A549 (cell line): ENCODE results near the gene KCNN4. TPM values are rescaled to one million over a fixed set of nuclear protein-coding genes. Genes with fewer than 3 reads are reported as not detected.

Source experiments
- ATAC-seq, 2 experiments: fragments of 200-7000 bp in 1 of 2; fragments of >200 bp in 1 of 2; cut with Nextera tagmentation in 1 of 2; cut with Tn5 transposase in 1 of 2; 3 replicates each; pipeline versions ENCODE4 v1.8.0 to v1.9.1; 2018 to 2020; ENCODE audit warnings: mild to moderate bottlenecking in 1 of 2, moderate library complexity in 1 of 2
- CTCF ChIA-PET: fragments of 300-600 bp; sonication (Branson Sonifier 250); formaldehyde crosslinking; extraction: SDS; loops from one replicate; lab custom pipeline; 2021; ENCODE audit warnings: antibody characterized with exemption, inconsistent platforms; lab: Yijun Ruan, JAX
- POLR2A ChIA-PET: fragments of 350-600 bp; formaldehyde crosslinking; extraction: SDS; loops from one replicate; lab custom pipeline; 2021; ENCODE audit warnings: antibody characterized with exemption, inconsistent platforms; lab: Yijun Ruan, JAX
- DNase-seq, 2 experiments: peaks; one replicate each; pipeline versions ENCODE4 v3.0.0 to v3.0.0-alpha.2; 2011 to 2016; ENCODE audit warnings: low read depth in 1 of 2, low spot score in 1 of 2
- FAIRE-seq: peaks from 2 replicates; lab custom pipeline; 2011; peaks lifted over from hg19 to GRCh38; lab: Jason Lieb, UNC
- H3K27ac ChIP-seq, 2 experiments: fragments of >200 bp; sonication (Bioruptor Twin); formaldehyde crosslinking; 3 replicates each; pipeline ENCODE4 v1.5.1; 2016 to 2017
- H3K4me1 ChIP-seq: fragments of >200 bp; sonication (Bioruptor Twin); formaldehyde crosslinking; 3 replicates; pipeline ENCODE4 v1.6.1; 2016
- H3K4me2 ChIP-seq: fragments of >200 bp; sonication (Bioruptor Twin); formaldehyde crosslinking; 3 replicates; pipeline ENCODE4 v1.6.1; 2016
- H3K4me3 ChIP-seq: fragments of >200 bp; sonication (Bioruptor Twin); formaldehyde crosslinking; 3 replicates; pipeline ENCODE4 v1.5.1; 2016
- H3K9me3 ChIP-seq: fragments of >200 bp; sonication (Bioruptor Twin); formaldehyde crosslinking; 3 replicates; pipeline ENCODE4 v1.6.1; 2016
- BHLHE40 ChIP-seq: IDR thresholded peaks from 2 replicates; pipeline ENCODE4 v1.6.1; 2012; ENCODE audit warnings: low read depth, low read length, inconsistent platforms
- CBX2 ChIP-seq: fragments of 200-600 bp; sonication (generic); IDR thresholded peaks from 2 replicates; pipeline ENCODE4 v1.6.1; 2016; ENCODE audit warnings: low read depth, mild to moderate bottlenecking, borderline replicate concordance
- CBX8 ChIP-seq: fragments of 200-600 bp; sonication (generic); IDR thresholded peaks from 2 replicates; pipeline ENCODE4 v1.6.1; 2016
- CEBPB ChIP-seq, 2 experiments: fragments of >200 bp in 1 of 2; sonication (Bioruptor Twin) in 1 of 2; formaldehyde crosslinking in 1 of 2; IDR thresholded peaks; 2 replicates each; pipeline ENCODE4 v1.6.1; 2012 to 2016
- CHD2 ChIP-seq: fragments of 150-350 bp; IDR thresholded peaks from 2 replicates; pipeline ENCODE4 v1.6.1; 2014; ENCODE audit warnings: low read length; ENCODE audit not compliant: partially characterized antibody
- EP300 ChIP-seq, 2 experiments: fragments of >200 bp; sonication (Bioruptor Twin); formaldehyde crosslinking; IDR thresholded peaks; 2 replicates in 1 of 2; 3 replicates in 1 of 2; pipeline ENCODE4 v1.6.1; 2016 to 2017
- FOSB ChIP-seq: fragments of 250-450 bp; sonication (Bioruptor Pico); IDR thresholded peaks from 2 replicates; pipeline ENCODE4 v1.5.0; 2020; ENCODE audit warnings: mild to moderate bottlenecking, moderate library complexity
- FOSL2 ChIP-seq, 2 experiments: fragments of 450-650 bp in 1 of 2; fragments of >200 bp in 1 of 2; sonication (Bioruptor Twin) in 1 of 2; formaldehyde crosslinking; IDR thresholded peaks; 2 replicates each; pipeline versions ENCODE4 v1.5.0 to v1.6.1; 2016 to 2020; ENCODE audit warnings: mild to moderate bottlenecking in 1 of 2, moderate library complexity in 1 of 2
- FOXS1 ChIP-seq: fragments of 250-450 bp; sonication (Bioruptor Pico); IDR thresholded peaks from 2 replicates; pipeline ENCODE4 v1.5.0; 2020; ENCODE audit warnings: mild to moderate bottlenecking, moderate library complexity
- GATA3 ChIP-seq: IDR thresholded peaks from 2 replicates; pipeline ENCODE4 v1.6.1; 2012; ENCODE audit warnings: borderline replicate concordance
- HOXA7 ChIP-seq: fragments of 250-450 bp; sonication (Bioruptor Pico); IDR thresholded peaks from 2 replicates; pipeline ENCODE4 v1.5.0; 2020; ENCODE audit warnings: mild to moderate bottlenecking, moderate library complexity
- HOXB5 ChIP-seq: fragments of 250-450 bp; sonication (Bioruptor Pico); IDR thresholded peaks from 2 replicates; pipeline ENCODE4 v1.5.0; 2020; ENCODE audit warnings: mild to moderate bottlenecking, moderate library complexity
- JUN ChIP-seq, 2 experiments: fragments of >200 bp; sonication (Bioruptor Twin); formaldehyde crosslinking; IDR thresholded peaks; 2 replicates in 1 of 2; 3 replicates in 1 of 2; pipeline ENCODE4 v1.6.1; 2016 to 2017
- JUNB ChIP-seq: fragments of >200 bp; sonication (Bioruptor Twin); formaldehyde crosslinking; IDR thresholded peaks from 2 replicates; pipeline ENCODE4 v1.6.1; 2016
- KDM5A ChIP-seq: fragments of 200-600 bp; sonication (generic); IDR thresholded peaks from 2 replicates; pipeline ENCODE4 v1.6.1; 2016; ENCODE audit warnings: antibody characterized with exemption, mild to moderate bottlenecking
- MAFK ChIP-seq: fragments of 450-650 bp; IDR thresholded peaks from 2 replicates; pipeline ENCODE4 v1.6.1; 2014; ENCODE audit not compliant: partially characterized antibody
- NPAS2 ChIP-seq: fragments of 250-450 bp; sonication (Bioruptor Pico); IDR thresholded peaks from 2 replicates; pipeline ENCODE4 v1.8.0; 2022; ENCODE audit warnings: mild to moderate bottlenecking, moderate library complexity, borderline replicate concordance
- PHF8 ChIP-seq: fragments of 200-600 bp; sonication (generic); IDR thresholded peaks from 2 replicates; pipeline ENCODE4 v1.6.1; 2016; ENCODE audit warnings: low read depth, mild to moderate bottlenecking, antibody characterized with exemption, moderate library complexity, borderline replicate concordance
- POLR2A ChIP-seq: IDR thresholded peaks from 2 replicates; pipeline ENCODE4 v1.6.1; 2012; ENCODE audit warnings: mild to moderate bottlenecking, low read length
- POLR2AphosphoS2 ChIP-seq: conservative IDR thresholded peaks from 2 replicates; pipeline ENCODE4 v1.6.1; 2012; ENCODE audit warnings: low read length, improper control_type of control experiment, inconsistent platforms
- RFX5 ChIP-seq: fragments of 450-650 bp; IDR thresholded peaks from 2 replicates; pipeline ENCODE4 v1.7.1; 2014; ENCODE audit warnings: antibody characterized with exemption, mild to moderate bottlenecking, moderate library complexity
- SREBF2 ChIP-seq: fragments of 450-650 bp; IDR thresholded peaks from 2 replicates; pipeline ENCODE4 v1.6.1; 2014; ENCODE audit warnings: mild to moderate bottlenecking, moderate library complexity
- TFCP2L1 ChIP-seq: fragments of 250-450 bp; sonication (Bioruptor Pico); IDR thresholded peaks from 2 replicates; pipeline ENCODE4 v1.5.0; 2021; ENCODE audit warnings: mild to moderate bottlenecking
- TP53 ChIP-seq: fragments of 250-450 bp; sonication (Bioruptor Pico); IDR thresholded peaks from 2 replicates; pipeline ENCODE4 v1.5.0; 2021; ENCODE audit warnings: mild to moderate bottlenecking, moderate library complexity
- ZC3H11A ChIP-seq: fragments of 450-650 bp; IDR thresholded peaks from 2 replicates; pipeline ENCODE4 v1.6.1; 2014; ENCODE audit warnings: antibody characterized with exemption, mild to moderate bottlenecking
- ZNF302 ChIP-seq: fragments of 250-450 bp; sonication (Bioruptor Pico); IDR thresholded peaks from 2 replicates; pipeline ENCODE4 v1.9.0; 2021; ENCODE audit warnings: inconsistent platforms, mild to moderate bottlenecking, moderate library complexity
- ZSCAN20 ChIP-seq: fragments of 250-450 bp; sonication (Bioruptor Pico); IDR thresholded peaks from 2 replicates; pipeline ENCODE4 v1.8.0; 2022; ENCODE audit warnings: mild to moderate bottlenecking, moderate library complexity
- WGBS: methylation state at CpG from one replicate; pipeline ENCODE4 v1.1.6; 2017; ENCODE audit errors: missing lambda C conversion rate; 5-methylcytosine and 5-hydroxymethylcytosine counted together
- polyA plus RNA-seq, 4 experiments: library from polyadenylated mRNA; depleted of rRNA in 3 of 4; stranded (reverse); fragments of >200 nt; fragmentation: RNase III in 1 of 4; extraction: RNeasy Plus Mini Kit Qiagen cat#74134 plus additional on column Dnase treatment in 1 of 4; gene quantifications; 2 replicates in 3 of 4; 3 replicates in 1 of 4; pipeline ENCODE4 v1.2.3, GENCODE V29; 2011 to 2017
- TF ChIP-seq, protein P1 (sequence below): fragments of 450-650 bp; IDR thresholded peaks from 2 replicates; pipeline ENCODE4 v1.6.1; 2014; ENCODE audit warnings: antibody characterized with exemption
- TF ChIP-seq, protein P2 (sequence below): fragments of >200 bp; sonication (Bioruptor Twin); formaldehyde crosslinking; IDR thresholded peaks from 2 replicates; pipeline ENCODE4 v1.6.1; 2016
- TF ChIP-seq, protein P3 (sequence below): fragments of 250-450 bp; sonication (Bioruptor Pico); IDR thresholded peaks from 2 replicates; pipeline ENCODE4 v1.5.0; 2020; ENCODE audit warnings: low read depth, mild to moderate bottlenecking, moderate library complexity
- TF ChIP-seq, protein P4 (sequence below): IDR thresholded peaks from 2 replicates; pipeline ENCODE4 v1.6.1; 2012; ENCODE audit warnings: low read depth, borderline replicate concordance
- TF ChIP-seq, protein P5 (sequence below): fragments of >200 bp; sonication (Bioruptor Twin); formaldehyde crosslinking; IDR thresholded peaks from 3 replicates; pipeline ENCODE4 v1.6.1; 2016
- TF ChIP-seq, protein P6 (sequence below): fragments of 150-350 bp; IDR thresholded peaks from 2 replicates; pipeline ENCODE4 v1.6.1; 2014; ENCODE audit warnings: low read depth, mild to moderate bottlenecking, low read length

The KCNN4 gene
- polyA plus RNA-seq, 2 of the 4 experiments (the other 2 are of a cell fraction), result 15.7 to 21.0 TPM

DNA sequence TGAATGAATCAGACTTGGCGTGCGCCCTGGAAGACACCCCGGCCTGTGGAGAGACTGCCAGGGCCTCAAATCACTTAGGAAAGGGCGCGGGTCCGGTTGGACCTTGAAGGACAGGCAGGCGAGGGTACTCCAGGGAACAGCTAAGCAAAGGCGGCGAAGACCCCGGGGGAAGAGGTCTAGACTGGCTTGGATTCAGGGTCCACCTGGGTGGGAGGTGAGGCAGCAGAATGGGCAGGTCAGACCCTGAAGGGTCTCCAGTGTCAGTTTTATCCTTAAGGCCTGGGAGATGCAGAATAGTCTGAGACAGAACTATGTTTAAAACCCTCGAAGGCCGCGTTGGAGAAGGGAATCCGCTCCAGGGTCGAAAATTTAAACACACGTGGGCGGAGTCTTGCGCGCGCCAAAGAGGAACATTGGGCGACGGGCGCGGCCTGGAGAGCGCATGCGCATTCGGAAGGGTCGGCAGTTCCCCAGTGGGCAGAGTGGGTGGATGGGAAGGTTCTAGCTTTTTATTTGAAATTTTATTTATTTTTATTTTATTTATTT, 25.4 kb downstream of the KCNN4 start (continued):
- TF ChIP-seq FOXS1 (CRISPR knock-in tag) (0 out of 2 replicates have a peak, but pooled peaks have one; percentile 45), TP53 (CRISPR knock-in tag) (peak; percentile 98), CBX8 (no peak), CEBPB (IDR thresholded peaks at IDR 0.05) (0 out of 4 replicates have a peak, but pooled peaks of 1 of the 2 experiments have one; percentile 14), ZNF302 (CRISPR knock-in tag) (0 out of 2 replicates have a peak, but pooled peaks have one; percentile 24), FOSB (CRISPR knock-in tag) (peak; percentile 95), HOXA7 (peak; percentile 92), MAFK (no peak), RFX5 (0 out of 2 replicates have a peak, but pooled peaks have one; percentile 2), JUN (IDR thresholded peaks at IDR 0.05) (peak in 1 of 2 experiments; percentile 74; a peak in 2 of 5 replicates), HOXB5 (CRISPR knock-in tag) (peak; percentile 65), FOSL2 (IDR thresholded peaks at IDR 0.05) (no peak), FOSL2 (CRISPR knock-in tag; IDR thresholded peaks at IDR 0.05) (peak; percentile 66), SREBF2 (no peak), KDM5A (peak; percentile 70)
- TF ChIP-seq, protein P1, sequence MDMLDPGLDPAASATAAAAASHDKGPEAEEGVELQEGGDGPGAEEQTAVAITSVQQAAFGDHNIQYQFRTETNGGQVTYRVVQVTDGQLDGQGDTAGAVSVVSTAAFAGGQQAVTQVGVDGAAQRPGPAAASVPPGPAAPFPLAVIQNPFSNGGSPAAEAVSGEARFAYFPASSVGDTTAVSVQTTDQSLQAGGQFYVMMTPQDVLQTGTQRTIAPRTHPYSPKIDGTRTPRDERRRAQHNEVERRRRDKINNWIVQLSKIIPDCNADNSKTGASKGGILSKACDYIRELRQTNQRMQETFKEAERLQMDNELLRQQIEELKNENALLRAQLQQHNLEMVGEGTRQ, result peak; percentile 36; the same call in 1 of the 2 replicates
- TF ChIP-seq, protein P2, sequence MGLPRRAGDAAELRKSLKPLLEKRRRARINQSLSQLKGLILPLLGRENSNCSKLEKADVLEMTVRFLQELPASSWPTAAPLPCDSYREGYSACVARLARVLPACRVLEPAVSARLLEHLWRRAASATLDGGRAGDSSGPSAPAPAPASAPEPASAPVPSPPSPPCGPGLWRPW, result no peak
- TF ChIP-seq, protein P3, sequence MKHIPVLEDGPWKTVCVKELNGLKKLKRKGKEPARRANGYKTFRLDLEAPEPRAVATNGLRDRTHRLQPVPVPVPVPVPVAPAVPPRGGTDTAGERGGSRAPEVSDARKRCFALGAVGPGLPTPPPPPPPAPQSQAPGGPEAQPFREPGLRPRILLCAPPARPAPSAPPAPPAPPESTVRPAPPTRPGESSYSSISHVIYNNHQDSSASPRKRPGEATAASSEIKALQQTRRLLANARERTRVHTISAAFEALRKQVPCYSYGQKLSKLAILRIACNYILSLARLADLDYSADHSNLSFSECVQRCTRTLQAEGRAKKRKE (CRISPR knock-in tag), result peak; percentile 64; the same call in 1 of the 2 replicates
- TF ChIP-seq, protein P4, sequence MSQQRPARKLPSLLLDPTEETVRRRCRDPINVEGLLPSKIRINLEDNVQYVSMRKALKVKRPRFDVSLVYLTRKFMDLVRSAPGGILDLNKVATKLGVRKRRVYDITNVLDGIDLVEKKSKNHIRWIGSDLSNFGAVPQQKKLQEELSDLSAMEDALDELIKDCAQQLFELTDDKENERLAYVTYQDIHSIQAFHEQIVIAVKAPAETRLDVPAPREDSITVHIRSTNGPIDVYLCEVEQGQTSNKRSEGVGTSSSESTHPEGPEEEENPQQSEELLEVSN, result peak; percentile 96

DNA sequence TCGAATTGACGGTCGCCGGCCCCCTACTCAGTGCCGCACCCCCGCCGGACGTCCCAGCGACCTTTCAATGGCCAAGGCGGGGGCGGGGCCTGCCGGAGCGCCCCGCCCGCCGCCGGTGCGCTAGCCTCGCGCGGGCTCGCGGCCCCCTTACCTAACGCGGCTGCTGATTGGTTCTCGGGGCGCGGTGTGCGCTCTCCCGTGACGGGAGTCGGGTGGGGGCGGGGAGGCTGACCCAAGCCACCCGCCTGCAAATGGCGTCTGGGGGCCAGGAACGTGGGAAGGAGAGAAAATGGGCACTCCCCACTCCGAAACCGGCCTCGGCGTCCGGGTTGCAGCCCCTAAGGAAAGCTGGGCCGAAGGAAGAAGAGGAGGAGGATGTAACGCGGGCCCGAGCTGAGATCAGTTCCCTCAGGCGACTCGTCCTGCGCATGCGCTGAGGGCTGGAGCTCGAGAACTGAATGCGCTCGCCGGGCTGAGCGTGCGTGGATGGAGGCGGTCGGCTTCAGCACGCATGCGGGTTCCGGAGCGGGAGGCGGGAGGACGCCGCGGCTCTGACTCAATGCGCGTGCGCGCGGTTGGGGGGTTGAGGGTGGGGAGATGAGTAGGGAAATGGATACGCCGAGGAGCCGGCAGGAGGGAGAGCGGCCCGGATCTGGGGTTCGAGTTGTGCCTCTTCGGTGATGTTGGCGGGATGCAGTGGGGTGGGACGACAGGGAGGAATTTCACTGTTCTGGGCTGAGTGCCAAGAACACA, 26.1 kb downstream of the KCNN4 start, which contains the start of gene SMG9:
Gene SMG9, minus strand, starts transcription at position 460 of the 753 bp plus-strand sequence. CDS start 4,221 bp downstream, outside the sequence.
- peaks cover 61% of the 10 kb centered on the region for H3K4me1 ChIP-seq
- under 1% methylated on average over 65 of the region's 79 CpGs for WGBS
- FAIRE-seq, result no peak
- peak within 1 kb of the TSS; percentile 94 to 99 for H3K27ac ChIP-seq
- CTCF ChIA-PET, result interaction anchor here (0.6 to 22.3 kb wide), 5 partner anchors 14 to 110 kb away, joined by 3 to 565 read pairs (median 96); partner anchors contain the start of genes KCNN4 and PLAUR
- ATAC-seq, result peak; percentile 85 to 89
- DNase-seq, result peak; percentile 99
- POLR2A ChIA-PET, result interaction anchor here (0.6 to 5.8 kb wide), 16 partner anchors 9 to 315 kb away, joined by 3 to 75 read pairs (median 5); partner anchors contain the start of genes KCNN4, PLAUR, ZNF45 and ZNF575
- H3K4me2 ChIP-seq, result peak within 1 kb of the TSS; percentile 93
- peak within 1 kb of the TSS; percentile 75 for H3K4me3 ChIP-seq
- no peaks in the 10 kb centered on the region for H3K9me3 ChIP-seq
- TF ChIP-seq KDM5A (no peak), JUN (IDR thresholded peaks at IDR 0.05) (peak in 1 of 2 experiments; percentile 86; a peak in 3 of 5 replicates), JUNB (no peak), POLR2A (peak; percentile 61), CBX2 (no peak), NPAS2 (CRISPR knock-in tag) (no peak), PHF8 (peak; percentile 91), POLR2AphosphoS2 (no peak), CHD2 (peak; percentile 76), EP300 (IDR thresholded peaks at IDR 0.05) (0 out of 5 replicates have a peak, but pooled peaks of 1 of the 2 experiments have one; percentile 12), TFCP2L1 (CRISPR knock-in tag) (no peak), TP53 (CRISPR knock-in tag) (peak; percentile 24; the same call in 1 of the 2 replicates), GATA3 (peak; percentile 15; the same call in 1 of the 2 replicates), ZSCAN20 (CRISPR knock-in tag) (no peak), BHLHE40 (peak; percentile 33; the same call in 1 of the 2 replicates), ZC3H11A (no peak), RFX5 (0 out of 2 replicates have a peak, but pooled peaks have one; percentile 24)
- TF ChIP-seq, protein P5, sequence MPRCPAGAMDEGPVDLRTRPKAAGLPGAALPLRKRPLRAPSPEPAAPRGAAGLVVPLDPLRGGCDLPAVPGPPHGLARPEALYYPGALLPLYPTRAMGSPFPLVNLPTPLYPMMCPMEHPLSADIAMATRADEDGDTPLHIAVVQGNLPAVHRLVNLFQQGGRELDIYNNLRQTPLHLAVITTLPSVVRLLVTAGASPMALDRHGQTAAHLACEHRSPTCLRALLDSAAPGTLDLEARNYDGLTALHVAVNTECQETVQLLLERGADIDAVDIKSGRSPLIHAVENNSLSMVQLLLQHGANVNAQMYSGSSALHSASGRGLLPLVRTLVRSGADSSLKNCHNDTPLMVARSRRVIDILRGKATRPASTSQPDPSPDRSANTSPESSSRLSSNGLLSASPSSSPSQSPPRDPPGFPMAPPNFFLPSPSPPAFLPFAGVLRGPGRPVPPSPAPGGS, result peak; percentile 58; the same call in 1 of the 3 replicates
- TF ChIP-seq, protein P6, sequence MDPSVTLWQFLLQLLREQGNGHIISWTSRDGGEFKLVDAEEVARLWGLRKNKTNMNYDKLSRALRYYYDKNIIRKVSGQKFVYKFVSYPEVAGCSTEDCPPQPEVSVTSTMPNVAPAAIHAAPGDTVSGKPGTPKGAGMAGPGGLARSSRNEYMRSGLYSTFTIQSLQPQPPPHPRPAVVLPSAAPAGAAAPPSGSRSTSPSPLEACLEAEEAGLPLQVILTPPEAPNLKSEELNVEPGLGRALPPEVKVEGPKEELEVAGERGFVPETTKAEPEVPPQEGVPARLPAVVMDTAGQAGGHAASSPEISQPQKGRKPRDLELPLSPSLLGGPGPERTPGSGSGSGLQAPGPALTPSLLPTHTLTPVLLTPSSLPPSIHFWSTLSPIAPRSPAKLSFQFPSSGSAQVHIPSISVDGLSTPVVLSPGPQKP, result no peak
- TF ChIP-seq, protein P2, result no peak
